ENCODE results near the gene DNPEP. TPM values are rescaled to one million over a fixed set of nuclear protein-coding genes. Genes with fewer than 3 reads are reported as not detected.

DNPEP gene
- total and polyA plus RNA-seq, 4 donors, result 40.8 to 127 (median 62.5) TPM

DNA sequence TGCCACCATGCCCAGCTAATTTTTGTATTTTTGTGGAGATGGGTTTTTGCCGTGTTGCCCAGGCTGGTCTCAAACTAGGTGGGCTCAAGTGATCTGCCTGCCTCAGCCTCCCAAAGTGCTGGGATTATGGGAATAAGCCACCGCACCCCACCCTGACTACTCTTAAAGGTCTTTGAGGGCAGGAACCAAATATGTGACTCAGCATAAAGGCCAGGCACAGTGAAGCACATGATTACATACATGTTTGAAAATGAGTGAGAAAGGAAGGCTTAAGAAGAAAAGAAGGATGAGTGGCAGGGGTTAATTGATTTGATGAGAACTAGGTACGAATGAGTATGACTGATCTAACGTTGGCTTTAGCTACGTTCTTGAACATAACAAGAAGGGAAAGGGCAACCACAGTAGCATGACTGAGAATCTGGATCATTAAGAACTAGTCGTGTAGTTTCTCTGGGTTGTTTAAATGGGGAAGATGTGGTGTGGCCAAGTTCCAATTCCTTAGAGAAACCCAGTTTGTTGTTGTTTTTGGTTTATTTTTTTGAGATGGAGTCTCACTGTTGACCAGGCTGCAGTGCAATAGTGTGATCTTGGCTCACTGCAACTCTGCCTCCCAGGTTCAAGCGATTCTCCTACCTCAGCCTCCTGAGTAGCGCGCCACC lies 61.9 kb downstream of the DNPEP start:
- Histone ChIP-seq H3K27ac (ENCODE audit: low read depth in 1 of 2, low read length in 2 of 2) (no peak overlapping the region), H3K9me3 (ENCODE audit: control insufficient read depth, low read length) (peaks cover 1% of the 10 kb centered on the region), H3K36me3 (ENCODE audit: control insufficient read depth in 1 of 2, insufficient read depth in 2 of 2, low read length in 1 of 2) (no peaks in the 10 kb centered on the region), H3K4me3 (ENCODE audit: low read length in 2 of 2) (no peak overlapping the region), H3K27me3 (ENCODE audit: control insufficient read depth in 1 of 2, insufficient read depth in 2 of 2, low read length in 1 of 2) (no peaks in the 10 kb centered on the region), H3K4me1 (ENCODE audit: control insufficient read depth in 1 of 2, insufficient read depth in 2 of 2, low read length in 2 of 2) (no peaks in the 10 kb centered on the region)
- intact Hi-C loops (cut with DNase I), result no loop called here
- ATAC-seq (ENCODE audit: low FRiP score) (no peak), DNase-seq (no peak)
- 73 to 74% methylated on average over 9 of the region's 9 CpGs for WGBS, 2 donors

DNA sequence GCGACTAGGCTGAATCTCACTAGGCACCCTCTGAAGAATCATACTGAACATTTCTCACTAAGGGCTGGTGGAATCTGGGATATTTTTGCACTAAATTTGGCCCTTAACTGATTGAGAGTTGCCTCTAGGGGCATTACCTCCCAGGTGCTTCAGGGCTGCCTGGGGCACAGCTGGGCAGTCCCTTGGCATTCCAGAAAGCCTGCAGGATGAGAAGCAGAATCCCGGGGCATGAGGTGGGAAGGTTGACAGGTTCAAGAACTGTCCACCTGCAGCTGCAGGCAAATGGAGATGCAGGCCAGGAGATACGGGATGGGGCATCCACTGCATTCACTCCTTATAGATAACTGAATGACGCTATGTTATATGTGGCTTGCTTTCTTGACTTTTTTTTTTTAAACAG lies 62.6 kb downstream of the DNPEP start:
- Histone ChIP-seq H3K4me1 (ENCODE audit: control insufficient read depth in 1 of 2, insufficient read depth in 2 of 2, low read length in 2 of 2) (no peaks in the 10 kb centered on the region), H3K36me3 (ENCODE audit: control insufficient read depth in 1 of 2, insufficient read depth in 2 of 2, low read length in 1 of 2) (no peaks in the 10 kb centered on the region), H3K4me3 (ENCODE audit: low read length in 2 of 2) (no peak overlapping the region), H3K27ac (ENCODE audit: low read depth in 1 of 2, low read length in 2 of 2) (no peak overlapping the region), H3K9me3 (ENCODE audit: control insufficient read depth, low read length) (peaks cover 1% of the 10 kb centered on the region), H3K27me3 (ENCODE audit: control insufficient read depth in 1 of 2, insufficient read depth in 2 of 2, low read length in 1 of 2) (no peaks in the 10 kb centered on the region)
- intact Hi-C loops (cut with DNase I), result no loop called here
- no peak for DNase-seq
- no peak for ATAC-seq (ENCODE audit: low FRiP score)
- 78 to 81% methylated on average over 4 of the region's 4 CpGs for WGBS, 2 donors

DNA sequence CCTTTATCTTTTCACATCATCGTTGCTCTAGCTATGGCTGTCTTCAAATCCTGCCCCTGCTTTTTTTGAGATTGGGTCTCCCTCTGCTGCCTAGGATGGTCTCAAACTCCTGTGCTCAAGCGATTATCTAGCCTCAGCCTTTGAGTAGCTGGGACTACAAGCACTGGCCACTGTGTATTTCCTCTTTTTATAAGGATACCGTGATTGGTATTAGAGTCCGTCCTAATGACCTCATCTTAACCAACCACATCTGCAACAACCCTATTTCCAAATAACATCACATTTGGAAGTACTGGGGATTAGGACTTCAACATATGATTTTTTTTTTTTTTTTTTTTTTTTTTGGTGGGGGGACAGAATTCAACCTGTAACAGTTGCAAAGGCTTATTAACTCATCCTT lies 64.3 kb downstream of the DNPEP start:
- Histone ChIP-seq H3K27ac (ENCODE audit: low read depth in 1 of 2, low read length in 2 of 2) (no peak overlapping the region), H3K36me3 (ENCODE audit: control insufficient read depth in 1 of 2, insufficient read depth in 2 of 2, low read length in 1 of 2) (no peaks in the 10 kb centered on the region), H3K27me3 (ENCODE audit: control insufficient read depth in 1 of 2, insufficient read depth in 2 of 2, low read length in 1 of 2) (no peaks in the 10 kb centered on the region), H3K9me3 (ENCODE audit: control insufficient read depth, low read length) (no peaks in the 10 kb centered on the region), H3K4me1 (ENCODE audit: control insufficient read depth in 1 of 2, insufficient read depth in 2 of 2, low read length in 2 of 2) (no peaks in the 10 kb centered on the region), H3K4me3 (ENCODE audit: low read length in 2 of 2) (no peak overlapping the region)
- intact Hi-C loops (cut with DNase I), result no loop called here
- DNase-seq (no peak), ATAC-seq (ENCODE audit: low FRiP score) (no peak)
- WGBS, 2 donors, result 66 to 68% methylated on average over 4 of the region's 4 CpGs

Other genes starting within 250 kb of the DNPEP start
- gene NHEJ1, start 227.1 kb downstream of the DNPEP start, total RNA-seq, result 1 to 10 TPM; 6.8 to 9.8 TPM
- 1 to 10 TPM; 8.1 to 8.9 TPM for gene NHEJ1, start 227.1 kb downstream of the DNPEP start, polyA plus RNA-seq
- 1 to 10 TPM; 3.5 to 7.3 TPM for gene SLC23A3, start 217.9 kb downstream of the DNPEP start, total RNA-seq
- gene SLC23A3, start 217.9 kb downstream of the DNPEP start, polyA plus RNA-seq, result 1 to 10 TPM; 1.6 to 4.7 TPM
- 10 to 100 TPM; 36.9 to 50.0 TPM for gene CNPPD1, start 211.0 kb downstream of the DNPEP start, total RNA-seq
- 10 to 100 TPM; 23.9 to 52.3 TPM for gene CNPPD1, start 211.0 kb downstream of the DNPEP start, polyA plus RNA-seq
- gene RETREG2, start 209.6 kb downstream of the DNPEP start, total RNA-seq, result 10 to 100 TPM; 48.0 to 70.6 TPM
- gene RETREG2, start 209.6 kb downstream of the DNPEP start, polyA plus RNA-seq, result 10 to 100 TPM; 19.3 to 44.2 TPM
- 10 to 100 TPM; 40.7 to 43.6 TPM for gene ZFAND2B, start 181.1 kb downstream of the DNPEP start, total RNA-seq
- gene ZFAND2B, start 181.1 kb downstream of the DNPEP start, polyA plus RNA-seq, result 10 to 100 TPM; 30.2 to 73.4 TPM
- gene ABCB6, start 169.0 kb downstream of the DNPEP start, total RNA-seq, result 10 to 100 TPM; 16.9 to 28.9 TPM
- 10 to 100 TPM; 16.5 to 72.5 TPM for gene ABCB6, start 169.0 kb downstream of the DNPEP start, polyA plus RNA-seq
- gene ATG9A, start 158.3 kb downstream of the DNPEP start, total RNA-seq, result 10 to 100 TPM; 33.9 to 36.3 TPM
- gene ATG9A, start 158.3 kb downstream of the DNPEP start, polyA plus RNA-seq, result 10 to 100 TPM in 1 of 2 donors, 1 to 10 TPM in 1; 9.6 to 36.6 TPM
- gene ANKZF1, start 158.1 kb downstream of the DNPEP start, total RNA-seq, result 10 to 100 TPM; 21.4 to 55.9 TPM
- 100 to 1,000 TPM in 1 of 2 donors, 10 to 100 TPM in 1; 12.9 to 101 TPM for gene ANKZF1, start 158.1 kb downstream of the DNPEP start, polyA plus RNA-seq
- 1 to 10 TPM; 2.9 to 7.1 TPM for gene GLB1L, start 142.5 kb downstream of the DNPEP start, total RNA-seq
- gene GLB1L, start 142.5 kb downstream of the DNPEP start, polyA plus RNA-seq, result 1 to 10 TPM; 2.7 to 3.8 TPM
- 10 to 100 TPM; 19.7 to 22.6 TPM for gene STK16, start 142.4 kb downstream of the DNPEP start, total RNA-seq
- 10 to 100 TPM; 26.8 to 37.2 TPM for gene STK16, start 142.4 kb downstream of the DNPEP start, polyA plus RNA-seq
- gene TUBA4B, start 134.7 kb downstream of the DNPEP start, total RNA-seq, result not detected
- gene TUBA4B, start 134.7 kb downstream of the DNPEP start, polyA plus RNA-seq, result under 1 TPM in 1 of 2 donors, not detected in 1; 0.28 TPM
- gene TUBA4A, start 134.0 kb downstream of the DNPEP start, total RNA-seq, result 10 to 100 TPM; 44.3 to 59.2 TPM
- gene TUBA4A, start 134.0 kb downstream of the DNPEP start, polyA plus RNA-seq, result 10 to 100 TPM; 20.3 to 48.3 TPM
- 10 to 100 TPM; 54.4 to 54.7 TPM for gene DNAJB2, start 108.5 kb downstream of the DNPEP start, total RNA-seq
- gene DNAJB2, start 108.5 kb downstream of the DNPEP start, polyA plus RNA-seq, result 10 to 100 TPM; 45.0 to 58.6 TPM
- gene PTPRN, start 78.5 kb downstream of the DNPEP start, total RNA-seq, result under 1 TPM in 1 of 2 donors, not detected in 1; 0.39 TPM
- gene PTPRN, start 78.5 kb downstream of the DNPEP start, polyA plus RNA-seq, result not detected
- not detected for gene RESP18, start 55.2 kb downstream of the DNPEP start, total RNA-seq
- not detected for gene RESP18, start 55.2 kb downstream of the DNPEP start, polyA plus RNA-seq
- 100 to 1,000 TPM; 282 to 314 TPM for gene DES, start 30.5 kb upstream of the DNPEP start, total RNA-seq
- 100 to 1,000 TPM in 1 of 2 donors, 10 to 100 TPM in 1; 22.5 to 145 TPM for gene DES, start 30.5 kb upstream of the DNPEP start, polyA plus RNA-seq
- gene SPEG, start 46.9 kb upstream of the DNPEP start, total RNA-seq, result 100 to 1,000 TPM; 261 to 453 TPM
- gene SPEG, start 46.9 kb upstream of the DNPEP start, polyA plus RNA-seq, result 1,000 to 10,000 TPM in 1 of 2 donors, 10 to 100 TPM in 1; 81.6 to 1,108 TPM
- gene GMPPA, start 111.0 kb upstream of the DNPEP start, total RNA-seq, result 10 to 100 TPM; 38.5 to 42.3 TPM
- gene GMPPA, start 111.0 kb upstream of the DNPEP start, polyA plus RNA-seq, result 100 to 1,000 TPM in 1 of 2 donors, 10 to 100 TPM in 1; 17.0 to 135 TPM
- gene ASIC4, start 126.6 kb upstream of the DNPEP start, total RNA-seq, result under 1 TPM; 0.29 to 0.42 TPM
- under 1 TPM in 1 of 2 donors, not detected in 1; 0.26 TPM for gene ASIC4, start 126.6 kb upstream of the DNPEP start, polyA plus RNA-seq
- 10 to 100 TPM; 75.7 to 81.2 TPM for gene CHPF, start 155.9 kb upstream of the DNPEP start, total RNA-seq
- gene CHPF, start 155.9 kb upstream of the DNPEP start, polyA plus RNA-seq, result 10 to 100 TPM; 20.0 to 70.6 TPM
- 1 to 10 TPM; 1.7 to 2.3 TPM for gene TMEM198, start 156.1 kb upstream of the DNPEP start, total RNA-seq
- gene TMEM198, start 156.1 kb upstream of the DNPEP start, polyA plus RNA-seq, result 1 to 10 TPM in 1 of 2 donors, not detected in 1; 7.4 TPM
- gene OBSL1, start 183.6 kb upstream of the DNPEP start, total RNA-seq, result 10 to 100 TPM; 65.3 to 76.7 TPM
- 100 to 1,000 TPM in 1 of 2 donors, 10 to 100 TPM in 1; 17.8 to 243 TPM for gene OBSL1, start 183.6 kb upstream of the DNPEP start, polyA plus RNA-seq
- gene INHA, start 184.4 kb upstream of the DNPEP start, total RNA-seq, result under 1 TPM; 0.51 to 0.55 TPM
- 1 to 10 TPM in 1 of 2 donors, not detected in 1; 3.6 TPM for gene INHA, start 184.4 kb upstream of the DNPEP start, polyA plus RNA-seq
- gene STK11IP, start 209.9 kb upstream of the DNPEP start, total RNA-seq, result 10 to 100 TPM; 18.5 to 29.9 TPM
- gene STK11IP, start 209.9 kb upstream of the DNPEP start, polyA plus RNA-seq, result 10 to 100 TPM in 1 of 2 donors, 1 to 10 TPM in 1; 6.1 to 58.2 TPM
- 1 to 10 TPM; 2.0 to 5.4 TPM for gene SLC4A3, start 239.7 kb upstream of the DNPEP start, total RNA-seq
- 1 to 10 TPM; 2.9 to 3.0 TPM for gene SLC4A3, start 239.7 kb upstream of the DNPEP start, polyA plus RNA-seq